Suprapubic skin (tissue), 4 donors: ENCODE results near the gene MAPKAPK2. TPM values are rescaled to one million over a fixed set of nuclear protein-coding genes. Genes with fewer than 3 reads are reported as not detected.
A peak's percentile ranks its signal among the peaks of the same experiment; 100 is the strongest.

ENCODE experiments used
- DNase-seq, 2 donors: peaks; one replicate each; pipeline ENCODE4 v3.0.0-alpha.2; 2019; ENCODE audit warnings: low spot score in 2 of 2
- H3K27ac ChIP-seq: fragments of 200-600 bp; sonication (generic); one replicate; pipeline ENCODE4 v1.5.1; 2019
- H3K27me3 ChIP-seq: fragments of 200-600 bp; sonication (generic); one replicate; pipeline ENCODE4 v1.5.1; 2019
- H3K36me3 ChIP-seq: fragments of 200-600 bp; sonication (generic); one replicate; pipeline ENCODE4 v1.5.1; 2019
- H3K4me1 ChIP-seq: fragments of 200-600 bp; sonication (generic); one replicate; pipeline ENCODE4 v1.5.1; 2019
- H3K4me3 ChIP-seq: fragments of 200-600 bp; sonication (generic); one replicate; pipeline ENCODE4 v1.5.1; 2019; ENCODE audit warnings: mild to moderate bottlenecking
- H3K9me3 ChIP-seq: fragments of 200-600 bp; sonication (generic); one replicate; pipeline ENCODE4 v1.5.1; 2019
- EP300 ChIP-seq: sonication (generic); formaldehyde crosslinking; IDR thresholded peaks from one replicate; pipeline ENCODE4 v1.6.1; 2017; ENCODE audit warnings: antibody characterized with exemption
- POLR2A ChIP-seq, 2 donors: fragments of 450-650 bp; IDR thresholded peaks; one replicate each; pipeline ENCODE4 v1.6.1; 2017; ENCODE audit warnings: antibody characterized with exemption in 2 of 2, mild to moderate bottlenecking in 2 of 2, moderate library complexity in 2 of 2
- POLR2AphosphoS5 ChIP-seq, 3 donors: sonication (generic); formaldehyde crosslinking; IDR thresholded peaks; one replicate each; pipeline ENCODE4 v1.6.1; 2017; ENCODE audit warnings: antibody characterized with exemption in 3 of 3
- WGBS: methylation state at CpG from one replicate; pipeline ENCODE4 v1.1.5; 2018; 5-methylcytosine and 5-hydroxymethylcytosine counted together
- total RNA-seq, 4 donors: library from RNA; depleted of rRNA; stranded (reverse); fragments of >200 nt; gene quantifications; one replicate each; pipeline ENCODE4 v1.1.0, GENCODE V29; 2016
- TF ChIP-seq, protein P1 (sequence below), 2 donors: fragments of 200-600 bp in 1 of 2; fragments of 450-650 bp in 1 of 2; sonication (generic) in 1 of 2; IDR thresholded peaks; one replicate each; pipeline ENCODE4 v1.5.1; 2016 to 2019; ENCODE audit warnings: antibody characterized with exemption in 2 of 2, mild to moderate bottlenecking in 1 of 2, moderate library complexity in 1 of 2

MAPKAPK2 gene
- total RNA-seq, 4 donors from 2014 or later, result 38.0 to 72.3 (median 62.4) TPM

DNA sequence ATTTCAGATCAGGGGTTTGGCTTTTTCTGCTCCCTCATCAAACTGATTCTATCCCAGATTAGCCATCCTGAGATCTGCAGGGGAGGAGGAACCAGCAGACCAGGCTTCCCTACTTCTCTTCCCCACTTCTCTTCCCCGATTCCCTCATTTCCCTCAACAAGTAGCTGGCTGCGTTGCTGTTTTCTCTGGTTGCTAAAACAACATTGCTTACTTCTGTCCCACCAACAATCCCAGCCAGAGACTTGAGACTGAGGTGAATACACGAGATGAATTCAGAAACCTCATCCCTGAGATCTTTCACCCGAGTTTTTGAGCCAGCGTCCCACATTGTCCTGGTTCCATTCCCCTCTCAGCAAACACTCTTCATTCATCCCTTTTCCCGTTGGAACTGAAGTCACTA is 27.0 kb upstream of the MAPKAPK2 start:
- H3K4me3 ChIP-seq, result no peak overlapping the region
- H3K36me3 ChIP-seq, result no peaks in the 10 kb centered on the region
- no peaks in the 10 kb centered on the region for H3K9me3 ChIP-seq
- no peak overlapping the region for H3K27ac ChIP-seq
- no peak for DNase-seq
- peaks cover 14% of the 10 kb centered on the region for H3K4me1 ChIP-seq
- WGBS, result 65% methylated on average over 6 of the region's 6 CpGs
- TF ChIP-seq, protein P1, sequence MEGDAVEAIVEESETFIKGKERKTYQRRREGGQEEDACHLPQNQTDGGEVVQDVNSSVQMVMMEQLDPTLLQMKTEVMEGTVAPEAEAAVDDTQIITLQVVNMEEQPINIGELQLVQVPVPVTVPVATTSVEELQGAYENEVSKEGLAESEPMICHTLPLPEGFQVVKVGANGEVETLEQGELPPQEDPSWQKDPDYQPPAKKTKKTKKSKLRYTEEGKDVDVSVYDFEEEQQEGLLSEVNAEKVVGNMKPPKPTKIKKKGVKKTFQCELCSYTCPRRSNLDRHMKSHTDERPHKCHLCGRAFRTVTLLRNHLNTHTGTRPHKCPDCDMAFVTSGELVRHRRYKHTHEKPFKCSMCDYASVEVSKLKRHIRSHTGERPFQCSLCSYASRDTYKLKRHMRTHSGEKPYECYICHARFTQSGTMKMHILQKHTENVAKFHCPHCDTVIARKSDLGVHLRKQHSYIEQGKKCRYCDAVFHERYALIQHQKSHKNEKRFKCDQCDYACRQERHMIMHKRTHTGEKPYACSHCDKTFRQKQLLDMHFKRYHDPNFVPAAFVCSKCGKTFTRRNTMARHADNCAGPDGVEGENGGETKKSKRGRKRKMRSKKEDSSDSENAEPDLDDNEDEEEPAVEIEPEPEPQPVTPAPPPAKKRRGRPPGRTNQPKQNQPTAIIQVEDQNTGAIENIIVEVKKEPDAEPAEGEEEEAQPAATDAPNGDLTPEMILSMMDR (IDR thresholded peaks at IDR 0.05), result no peak
- TF ChIP-seq EP300 (no peak), POLR2A (IDR thresholded peaks at IDR 0.05) (no peak), POLR2AphosphoS5 (IDR thresholded peaks at IDR 0.05) (no peak)
- H3K27me3 ChIP-seq, result no peaks in the 10 kb centered on the region

DNA sequence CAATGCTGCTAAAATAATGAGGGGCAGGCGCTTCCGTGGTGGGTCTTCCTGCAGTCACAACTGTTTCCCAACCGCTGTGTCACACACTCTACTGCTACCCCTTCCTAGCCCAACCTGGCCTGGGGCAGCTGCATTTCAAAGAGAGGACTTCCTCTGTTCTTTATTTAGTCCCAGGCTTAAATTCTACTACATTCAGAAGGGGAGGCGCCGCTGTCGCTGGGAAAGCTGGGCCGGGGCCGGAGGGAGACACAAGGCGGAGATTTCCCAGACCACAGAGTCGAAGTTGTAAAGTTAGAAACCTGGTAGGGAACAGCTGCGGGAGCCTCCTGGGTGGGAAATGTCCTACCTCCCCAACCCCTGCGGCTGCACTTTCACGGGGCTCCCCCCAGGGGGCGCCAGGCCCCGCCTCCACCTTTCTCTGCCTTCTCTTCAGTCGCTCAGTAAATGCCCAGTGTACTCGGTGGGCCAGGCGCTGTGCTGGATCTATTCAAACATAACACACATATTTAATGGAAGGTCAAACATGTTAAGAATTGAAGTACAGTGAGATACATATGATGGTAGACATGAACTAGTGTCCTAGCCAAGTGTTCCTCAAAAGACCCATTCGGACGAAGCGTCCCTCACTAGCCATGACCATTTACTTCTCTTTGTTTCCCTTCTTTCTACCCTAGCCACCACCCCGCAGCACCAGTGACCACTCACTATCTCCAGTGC is 26.3 kb upstream of the MAPKAPK2 start:
- no peak for TF ChIP-seq POLR2A (IDR thresholded peaks at IDR 0.05)
- TF ChIP-seq, protein P1 (IDR thresholded peaks at IDR 0.05), result peak in 1 of 2 donors; percentile 36
- Histone ChIP-seq H3K4me1 (peaks cover 14% of the 10 kb centered on the region), H3K4me3 (no peak overlapping the region), H3K36me3 (no peaks in the 10 kb centered on the region), H3K9me3 (no peaks in the 10 kb centered on the region), H3K27me3 (no peaks in the 10 kb centered on the region), H3K27ac (no peak overlapping the region)
- WGBS, result 51% methylated on average over 22 of the region's 22 CpGs
- DNase-seq, result no peak

DNA sequence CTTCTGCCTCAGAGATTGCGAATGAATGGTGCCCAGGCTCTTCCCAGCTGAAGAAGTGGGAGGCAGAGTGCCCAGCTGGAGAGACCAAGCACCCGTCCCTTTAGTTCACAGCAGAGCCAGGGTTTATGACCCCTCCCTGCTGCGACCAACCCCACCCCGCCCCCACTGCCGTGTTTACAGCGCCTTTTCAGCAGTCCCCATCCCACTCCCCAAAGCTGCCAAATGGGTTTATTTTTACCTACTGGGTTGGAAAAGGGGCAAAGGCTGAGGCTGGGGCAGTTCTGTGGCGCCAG is 25.8 kb upstream of the MAPKAPK2 start:
- Histone ChIP-seq H3K36me3 (no peaks in the 10 kb centered on the region), H3K9me3 (no peaks in the 10 kb centered on the region), H3K27ac (no peak overlapping the region), H3K4me3 (no peak overlapping the region), H3K4me1 (peaks cover 17% of the 10 kb centered on the region), H3K27me3 (peaks cover 3% of the 10 kb centered on the region)
- no peak for TF ChIP-seq EP300
- TF ChIP-seq, protein P1 (IDR thresholded peaks at IDR 0.05), result no peak
- DNase-seq, result no peak
- WGBS, result 68% methylated on average over 7 of the region's 7 CpGs

DNA sequence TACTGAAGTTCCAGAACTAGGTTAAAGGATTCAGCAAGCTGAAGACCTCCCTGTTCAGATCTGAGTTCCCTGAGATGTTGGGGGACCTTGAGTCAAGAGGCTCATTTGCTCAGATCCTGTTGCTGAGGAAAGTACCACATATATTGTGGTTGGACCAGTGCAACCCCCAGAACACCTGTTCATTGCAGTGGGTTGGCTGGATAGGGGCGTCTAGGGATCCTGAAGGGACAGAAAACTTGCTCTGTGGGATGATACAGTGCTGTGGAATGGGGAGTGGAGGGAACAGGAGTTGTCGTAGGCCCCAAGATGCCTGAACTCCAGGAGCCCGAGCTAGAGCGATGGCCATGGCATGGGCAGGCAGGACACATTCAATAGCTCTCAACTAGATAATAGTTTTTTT is 24.6 kb upstream of the MAPKAPK2 start:
- Histone ChIP-seq H3K9me3 (no peaks in the 10 kb centered on the region), H3K27ac (no peak overlapping the region), H3K4me1 (peaks cover 22% of the 10 kb centered on the region), H3K36me3 (no peaks in the 10 kb centered on the region), H3K4me3 (no peak overlapping the region), H3K27me3 (peaks cover 3% of the 10 kb centered on the region)
- 91% methylated on average over 4 of the region's 4 CpGs for WGBS
- no peak for DNase-seq
- TF ChIP-seq EP300, result no peak
- TF ChIP-seq, protein P1 (IDR thresholded peaks at IDR 0.05), result no peak
- no peak for TF ChIP-seq POLR2A (IDR thresholded peaks at IDR 0.05)
- TF ChIP-seq POLR2AphosphoS5 (IDR thresholded peaks at IDR 0.05), result no peak

DNA sequence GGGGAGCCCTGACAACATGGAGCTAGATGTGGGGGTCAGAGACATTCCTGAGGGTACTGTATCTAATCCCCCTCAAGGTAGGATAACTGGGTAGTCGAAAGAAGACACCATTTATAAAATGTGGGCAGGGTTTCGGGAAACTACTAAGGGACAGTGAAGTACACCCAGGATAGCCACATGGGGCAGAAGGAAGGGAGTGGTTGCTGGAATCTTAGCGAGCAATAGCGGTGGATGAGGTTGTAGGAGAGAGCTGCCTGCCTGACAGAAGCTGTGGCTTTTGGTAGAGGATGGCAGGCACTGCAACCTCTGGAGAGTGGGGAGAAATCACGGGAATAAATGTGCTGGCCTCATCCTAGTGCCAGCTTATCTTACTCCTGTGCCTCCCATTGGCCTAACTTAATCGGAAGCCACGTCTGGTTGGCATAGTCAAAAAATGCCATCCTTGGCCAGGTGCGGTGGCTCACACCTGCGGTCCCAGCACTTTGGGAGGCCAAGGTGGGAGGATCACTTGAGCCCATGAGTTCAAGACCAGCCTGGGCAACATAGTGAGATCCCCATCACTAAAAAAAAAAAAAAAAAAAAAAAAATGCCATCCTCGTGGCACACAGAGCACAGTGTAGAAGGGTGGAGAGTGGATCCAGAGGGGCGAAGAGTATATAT is 23.4 kb upstream of the MAPKAPK2 start:
- H3K27me3 ChIP-seq, result peaks cover 3% of the 10 kb centered on the region
- WGBS, result 88% methylated on average over 11 of the region's 11 CpGs
- H3K27ac ChIP-seq, result no peak overlapping the region
- peaks cover 17% of the 10 kb centered on the region for H3K4me1 ChIP-seq
- no peak overlapping the region for H3K4me3 ChIP-seq
- H3K9me3 ChIP-seq, result no peaks in the 10 kb centered on the region
- no peak for DNase-seq
- H3K36me3 ChIP-seq, result no peaks in the 10 kb centered on the region
- TF ChIP-seq POLR2AphosphoS5 (IDR thresholded peaks at IDR 0.05), result no peak
- no peak for TF ChIP-seq POLR2A (IDR thresholded peaks at IDR 0.05)
- TF ChIP-seq, protein P1 (IDR thresholded peaks at IDR 0.05), result no peak
- no peak for TF ChIP-seq EP300
